DOHH2 (cell line): ENCODE measurements around the gene DSCAM.

ENCODE experiments used
- H3F3A ChIP-seq: fragments of 200-600 bp; sonication (generic), shearing (Covaris generic); 2 replicates; pipeline ENCODE4 v1.6.0; 2016; ENCODE audit warnings: antibody characterized with exemption, mild to moderate bottlenecking; ENCODE audit not compliant: control insufficient read depth, insufficient read depth
- H3K27ac ChIP-seq: fragments of 200-600 bp; sonication (generic); 2 replicates; pipeline ENCODE4 v1.5.1; 2014; ENCODE audit warnings: low read depth, mild to moderate bottlenecking, low read length, moderate library complexity
- H3K27me3 ChIP-seq: fragments of 200-600 bp; sonication (generic); 2 replicates; pipeline ENCODE4 v1.6.1; 2014; ENCODE audit warnings: mild to moderate bottlenecking, low read length, mixed read lengths; ENCODE audit not compliant: control insufficient read depth
- H3K36me3 ChIP-seq: fragments of 200-600 bp; sonication (generic); 2 replicates; pipeline ENCODE4 v1.6.1; 2014; ENCODE audit warnings: mild to moderate bottlenecking, low read length, moderate library complexity, mixed read lengths; ENCODE audit not compliant: control insufficient read depth
- H3K4me1 ChIP-seq: fragments of 200-600 bp; sonication (generic); 2 replicates; pipeline ENCODE4 v1.6.1; 2014; ENCODE audit warnings: mild to moderate bottlenecking, low read length, mixed read lengths; ENCODE audit not compliant: control insufficient read depth
- H3K4me2 ChIP-seq: fragments of 200-600 bp; sonication (generic); 2 replicates; pipeline ENCODE4 v1.6.0; 2014; ENCODE audit warnings: mild to moderate bottlenecking, low read length, moderate library complexity
- H3K4me3 ChIP-seq: fragments of 200-600 bp; sonication (generic); 2 replicates; pipeline ENCODE4 v1.5.1; 2014; ENCODE audit warnings: mild to moderate bottlenecking, low read length, mixed read lengths
- H3K79me2 ChIP-seq: fragments of 200-600 bp; sonication (generic); 2 replicates; pipeline ENCODE4 v1.6.1; 2014; ENCODE audit warnings: mild to moderate bottlenecking, low read length, mixed read lengths; ENCODE audit not compliant: control insufficient read depth
- H3K9me2 ChIP-seq: fragments of 200-600 bp; sonication (generic); replicated peaks from 2 replicates; pipeline ENCODE4 v1.6.1; 2014; ENCODE audit warnings: mild to moderate bottlenecking, low read length, mixed read lengths; ENCODE audit not compliant: control insufficient read depth
- H3K9me3 ChIP-seq: fragments of 200-600 bp; sonication (generic); 2 replicates; pipeline ENCODE4 v1.6.1; 2014; ENCODE audit warnings: antibody characterized with exemption, low read length, mixed read lengths; ENCODE audit not compliant: control insufficient read depth, insufficient read depth
- H4K20me1 ChIP-seq: fragments of 200-600 bp; sonication (generic); 2 replicates; pipeline ENCODE4 v1.6.0; 2014; ENCODE audit warnings: low read depth, mild to moderate bottlenecking, antibody characterized with exemption, low read length, moderate library complexity; ENCODE audit not compliant: control insufficient read depth, insufficient read depth
- EZH2phosphoT487 ChIP-seq: fragments of 200-600 bp; sonication (generic); IDR thresholded peaks from 2 replicates; pipeline ENCODE4 v1.6.1; 2017; ENCODE audit warnings: borderline replicate concordance, mild to moderate bottlenecking, antibody characterized with exemption, low read length, moderate library complexity, mixed read lengths
- TF ChIP-seq, protein P1 (sequence below): fragments of 200-600 bp; sonication (generic); IDR thresholded peaks from one replicate; pipeline ENCODE4 v1.5.1; 2014; ENCODE audit warnings: antibody characterized with exemption, mild to moderate bottlenecking, low read depth, low read length; ENCODE audit not compliant: poor library complexity, severe bottlenecking

Gene DSCAM

DNA sequence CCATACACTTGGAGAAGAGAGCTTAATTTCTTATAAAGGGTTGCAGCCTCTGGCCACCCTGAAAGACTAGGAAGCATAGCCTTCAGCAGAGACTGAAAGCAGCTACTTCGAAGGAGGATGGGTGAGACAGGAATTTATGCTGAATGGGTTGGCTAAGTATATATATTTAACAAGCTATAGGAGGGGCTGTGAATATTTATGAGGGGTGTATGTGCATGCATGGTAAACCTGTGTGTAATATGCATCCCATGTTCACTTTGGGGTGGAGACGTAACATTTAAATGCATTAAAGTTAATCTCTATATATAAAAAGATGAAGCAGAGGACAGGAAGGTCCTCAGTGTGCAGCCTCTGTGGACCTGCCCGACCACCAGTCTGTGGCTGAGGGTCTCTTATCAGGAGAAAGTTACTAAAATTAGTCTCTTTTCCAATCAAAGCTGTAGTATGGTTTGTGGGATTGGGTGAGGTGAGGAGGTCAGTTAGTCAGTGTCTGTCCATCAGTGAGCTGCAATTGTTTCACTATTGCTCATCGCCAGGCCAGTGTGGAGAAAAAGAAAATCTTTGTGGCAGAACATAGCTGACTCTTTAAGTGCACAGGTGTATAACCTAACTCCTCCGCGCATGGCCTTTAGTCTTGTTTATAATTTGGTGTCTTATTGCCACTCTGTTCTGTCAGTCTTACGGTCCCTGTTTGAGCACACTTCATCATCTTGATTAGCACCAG, 35.4 kb upstream of the DSCAM start:
- H3K79me2 ChIP-seq: no peaks in the 10 kb centered on the region
- H3K36me3 ChIP-seq: no peaks in the 10 kb centered on the region
- no peaks in the 10 kb centered on the region for H3K27me3 ChIP-seq
- H3F3A ChIP-seq: no peaks in the 10 kb centered on the region
- H3K4me3 ChIP-seq: no peak overlapping the region
- no peaks in the 10 kb centered on the region for H4K20me1 ChIP-seq
- no peaks in the 10 kb centered on the region for H3K9me2 ChIP-seq
- no peak overlapping the region for H3K27ac ChIP-seq
- no peaks in the 10 kb centered on the region for H3K4me1 ChIP-seq
- no peak overlapping the region for H3K4me2 ChIP-seq
- peaks cover 9% of the 10 kb centered on the region; the same call in 1 of the 2 replicates for H3K9me3 ChIP-seq
- TF ChIP-seq EZH2phosphoT487: no peak
- TF ChIP-seq, protein P1, sequence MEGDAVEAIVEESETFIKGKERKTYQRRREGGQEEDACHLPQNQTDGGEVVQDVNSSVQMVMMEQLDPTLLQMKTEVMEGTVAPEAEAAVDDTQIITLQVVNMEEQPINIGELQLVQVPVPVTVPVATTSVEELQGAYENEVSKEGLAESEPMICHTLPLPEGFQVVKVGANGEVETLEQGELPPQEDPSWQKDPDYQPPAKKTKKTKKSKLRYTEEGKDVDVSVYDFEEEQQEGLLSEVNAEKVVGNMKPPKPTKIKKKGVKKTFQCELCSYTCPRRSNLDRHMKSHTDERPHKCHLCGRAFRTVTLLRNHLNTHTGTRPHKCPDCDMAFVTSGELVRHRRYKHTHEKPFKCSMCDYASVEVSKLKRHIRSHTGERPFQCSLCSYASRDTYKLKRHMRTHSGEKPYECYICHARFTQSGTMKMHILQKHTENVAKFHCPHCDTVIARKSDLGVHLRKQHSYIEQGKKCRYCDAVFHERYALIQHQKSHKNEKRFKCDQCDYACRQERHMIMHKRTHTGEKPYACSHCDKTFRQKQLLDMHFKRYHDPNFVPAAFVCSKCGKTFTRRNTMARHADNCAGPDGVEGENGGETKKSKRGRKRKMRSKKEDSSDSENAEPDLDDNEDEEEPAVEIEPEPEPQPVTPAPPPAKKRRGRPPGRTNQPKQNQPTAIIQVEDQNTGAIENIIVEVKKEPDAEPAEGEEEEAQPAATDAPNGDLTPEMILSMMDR: no peak

DNA sequence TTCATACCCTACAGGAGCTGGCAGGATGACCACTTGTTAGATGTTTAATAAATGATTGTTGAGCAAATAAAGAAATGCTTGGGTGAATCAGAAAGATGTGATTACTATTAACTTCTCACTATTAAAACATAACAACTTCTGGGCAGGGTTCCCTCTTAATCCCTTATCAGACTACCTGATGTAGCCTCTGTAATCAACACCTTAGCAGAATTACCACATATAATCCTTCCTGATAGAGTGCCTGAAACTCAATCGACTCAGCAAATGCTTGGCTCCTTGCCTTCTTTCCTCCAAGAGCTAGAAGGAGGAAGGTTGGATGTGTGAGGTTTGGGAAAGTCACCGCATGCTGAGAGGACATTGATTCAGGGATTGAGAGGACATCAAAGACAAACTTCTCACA, 34.8 kb upstream of the DSCAM start:
- no peaks in the 10 kb centered on the region for H3K9me2 ChIP-seq
- no peaks in the 10 kb centered on the region for H3F3A ChIP-seq
- H3K79me2 ChIP-seq: no peaks in the 10 kb centered on the region
- no peaks in the 10 kb centered on the region for H4K20me1 ChIP-seq
- no peaks in the 10 kb centered on the region for H3K27me3 ChIP-seq
- peaks cover 9% of the 10 kb centered on the region; the same call in 1 of the 2 replicates for H3K9me3 ChIP-seq
- no peak for TF ChIP-seq EZH2phosphoT487
- TF ChIP-seq, protein P1: no peak
- H3K4me1 ChIP-seq: no peaks in the 10 kb centered on the region
- no peak overlapping the region for H3K4me2 ChIP-seq
- H3K4me3 ChIP-seq: no peak overlapping the region
- no peak overlapping the region for H3K27ac ChIP-seq
- H3K36me3 ChIP-seq: no peaks in the 10 kb centered on the region

DNA sequence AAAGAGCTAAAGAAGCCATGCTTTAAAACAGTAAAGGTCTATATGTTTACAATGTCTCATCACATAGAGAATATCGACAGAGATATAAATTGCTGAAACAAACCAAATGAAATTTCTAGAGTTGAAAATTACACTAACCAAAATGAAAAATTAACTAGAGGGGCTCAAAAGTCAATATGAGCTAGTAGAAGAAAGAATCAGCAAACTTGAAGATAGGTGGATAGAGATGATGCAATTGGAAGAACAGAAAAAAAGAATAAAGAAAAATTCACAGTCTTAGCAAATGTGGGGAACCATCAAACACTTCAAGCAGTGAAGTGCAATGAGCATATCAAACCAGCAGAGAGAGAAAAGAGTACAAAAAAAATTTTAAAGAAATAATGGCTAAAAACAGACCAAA, 24.1 kb upstream of the DSCAM start:
- Histone ChIP-seq H3K27me3 (no peaks in the 10 kb centered on the region), H3K79me2 (no peaks in the 10 kb centered on the region), H3F3A (no peaks in the 10 kb centered on the region), H3K9me3 (no peaks in the 10 kb centered on the region), H3K4me2 (no peak overlapping the region), H3K4me1 (no peaks in the 10 kb centered on the region), H3K4me3 (no peak overlapping the region), H4K20me1 (no peaks in the 10 kb centered on the region), H3K9me2 (no peaks in the 10 kb centered on the region), H3K27ac (no peak overlapping the region), H3K36me3 (no peaks in the 10 kb centered on the region)
- TF ChIP-seq, protein P1: no peak
- TF ChIP-seq EZH2phosphoT487: no peak
